Heart left ventricle (tissue), 13 donors: ENCODE measurements around the gene CCDC32.

Experiments used
- CTCF ChIP-seq, 12 donors: fragments of 200-600 bp; sonication (generic) in 4 of 12; IDR thresholded peaks; one replicate each; pipeline versions ENCODE4 v1.5.0 to v1.8.0; 2018 to 2022; ENCODE audit warnings: antibody characterized with exemption in 12 of 12, mild to moderate bottlenecking in 5 of 12
- POLR2A ChIP-seq, 2 donors: fragments of 450-650 bp; IDR thresholded peaks; one replicate each; pipeline ENCODE4 v1.6.1; 2017; ENCODE audit warnings: antibody characterized with exemption in 2 of 2, mild to moderate bottlenecking in 2 of 2, moderate library complexity in 2 of 2
- donor health status: ischemic (EF 13 %, LVEDD 7.1; RV severe dilation, severe dysfunction).
- donor health status: DM: no; HTN: yes; CAD: no.
- donor health status: DM: no; HTN: no; CAD: no.
- donor health status: ischemic (EF 25% LVEDD 6.9; RV normal size, moderate dysfunction).
- donor health status: ischemic (EF 25% LVEDD 5.7; RV mildly dilated, moderate dysfunction).
- donor health status: ischemic (EF 35%, LVEDD 5.7; RV mildly dilated, moderate dysfunction).
- donor health status: nonischemic (EF 11% LVEDD 7.7; RV severe dilation, severe dysfunction).
- donor health status: DM: yes; HTN: yes; CAD: no.
- donor health status: PGD.
- donor health status: ischemic (EF 29% LVEDD 5.4; RV normal size, mild dysfunction).
- donor health status: nonischemic (EF 23%, LVEDD 6.1; RV moderate dilation, normal function).

GRCh38 chr15:40550341-40551037 lies 14.4 kb downstream of the CCDC32 start:
- TF ChIP-seq CTCF (IDR thresholded peaks at IDR 0.05) (no peak), POLR2A (IDR thresholded peaks at IDR 0.05) (no peak)
